IPS-18a (cell line): ENCODE measurements around the gene TBC1D10B.
A peak's percentile ranks its signal among the peaks of the same experiment; 100 is the strongest.

Experiments
- H3K27ac ChIP-seq: one replicate; pipeline ENCODE4 v1.5.1; 2013; ENCODE audit warnings: low read length
- H3K27me3 ChIP-seq: one replicate; pipeline ENCODE4 v1.6.1; 2013; ENCODE audit warnings: mild to moderate bottlenecking, low read length; ENCODE audit not compliant: control insufficient read depth, insufficient read depth
- H3K36me3 ChIP-seq: one replicate; pipeline ENCODE4 v1.6.1; 2013; ENCODE audit warnings: low read depth, low read length; ENCODE audit not compliant: control insufficient read depth
- H3K4me1 ChIP-seq: one replicate; pipeline ENCODE4 v1.6.1; 2013; ENCODE audit warnings: low read depth, low read length; ENCODE audit not compliant: control insufficient read depth
- H3K4me3 ChIP-seq: one replicate; pipeline ENCODE4 v1.5.1; 2013; ENCODE audit warnings: low read length
- H3K9ac ChIP-seq: one replicate; pipeline ENCODE4 v1.6.1; 2013; ENCODE audit warnings: mild to moderate bottlenecking, low read length, moderate library complexity
- H3K9me3 ChIP-seq: one replicate; pipeline ENCODE4 v1.6.1; 2013; ENCODE audit warnings: low read depth, low read length; ENCODE audit not compliant: control insufficient read depth

Gene TBC1D10B

GRCh38 chr16:30395155-30395991, 25.1 kb upstream of the TBC1D10B start, which contains the start of gene ZNF48:
Gene ZNF48 (plus strand): TSS chr16:30395420. CDS start chr16:30395795, 375 bp downstream.
- Histone ChIP-seq H3K27ac (peak within 1 kb of the TSS; percentile 99), H3K27me3 (no peaks in the 10 kb centered on the region), H3K4me1 (peaks cover 12% of the 10 kb centered on the region), H3K9me3 (no peaks in the 10 kb centered on the region), H3K4me3 (peak within 1 kb of the TSS; percentile 90), H3K36me3 (peaks cover 21% of the 10 kb centered on the region), H3K9ac (peak within 1 kb of the TSS; percentile 99)

GRCh38 chr16:30394592-30395154, 24.4 kb upstream of the TBC1D10B start:
- peaks cover 9% of the 10 kb centered on the region for H3K4me1 ChIP-seq
- peak overlapping the region; percentile 99 for H3K27ac ChIP-seq
- no peaks in the 10 kb centered on the region for H3K9me3 ChIP-seq
- no peaks in the 10 kb centered on the region for H3K27me3 ChIP-seq
- H3K4me3 ChIP-seq: peak overlapping the region; percentile 90
- H3K36me3 ChIP-seq: peaks cover 21% of the 10 kb centered on the region
- H3K9ac ChIP-seq: peak overlapping the region; percentile 99

- no peak overlapping the region for H3K9ac ChIP-seq
- no peaks in the 10 kb centered on the region for H3K4me1 ChIP-seq
Observed at GRCh38 chr16:30383521-30383920, 13.2 kb upstream of the TBC1D10B start.

GRCh38 chr16:30382111-30382881, 12.0 kb upstream of the TBC1D10B start, which contains the start of gene SEPTIN1:
Gene SEPTIN1 (minus strand): TSS chr16:30382561. CDS start chr16:30382542, 19 bp downstream.
- Histone ChIP-seq H3K36me3 (no peaks in the 10 kb centered on the region), H3K4me1 (peaks cover 2% of the 10 kb centered on the region), H3K27ac (no peak within 1 kb of the TSS), H3K9ac (no peak within 1 kb of the TSS), H3K4me3 (no peak within 1 kb of the TSS), H3K27me3 (no peaks in the 10 kb centered on the region), H3K9me3 (no peaks in the 10 kb centered on the region)

More at GRCh38 chr16:30383521-30383920, 13.2 kb upstream of the TBC1D10B start:
- Histone ChIP-seq H3K4me3 (no peak overlapping the region), H3K9me3 (no peaks in the 10 kb centered on the region), H3K27me3 (no peaks in the 10 kb centered on the region), H3K36me3 (no peaks in the 10 kb centered on the region), H3K27ac (no peak overlapping the region)

GRCh38 chr16:30381291-30382041, 11.2 kb upstream of the TBC1D10B start:
- Histone ChIP-seq H3K4me3 (no peak overlapping the region), H3K4me1 (peaks cover 4% of the 10 kb centered on the region), H3K9me3 (no peaks in the 10 kb centered on the region), H3K9ac (no peak overlapping the region), H3K36me3 (no peaks in the 10 kb centered on the region), H3K27me3 (no peaks in the 10 kb centered on the region), H3K27ac (no peak overlapping the region)

- Histone ChIP-seq H3K9ac (no peak overlapping the region), H3K27ac (no peak overlapping the region), H3K4me3 (no peak overlapping the region)
Observed at GRCh38 chr16:30380803-30381208, 10.5 kb upstream of the TBC1D10B start.

GRCh38 chr16:30380072-30380802, 9.9 kb upstream of the TBC1D10B start:
- Histone ChIP-seq H3K36me3 (no peaks in the 10 kb centered on the region), H3K27me3 (no peaks in the 10 kb centered on the region), H3K27ac (no peak overlapping the region), H3K4me3 (no peak overlapping the region), H3K9ac (no peak overlapping the region), H3K4me1 (peaks cover 7% of the 10 kb centered on the region), H3K9me3 (no peaks in the 10 kb centered on the region)

More at GRCh38 chr16:30380803-30381208, 10.5 kb upstream of the TBC1D10B start:
- Histone ChIP-seq H3K9me3 (no peaks in the 10 kb centered on the region), H3K36me3 (no peaks in the 10 kb centered on the region), H3K4me1 (peaks cover 4% of the 10 kb centered on the region), H3K27me3 (no peaks in the 10 kb centered on the region)

GRCh38 chr16:30379158-30379783, 9.0 kb upstream of the TBC1D10B start:
- Histone ChIP-seq H3K4me1 (peaks cover 7% of the 10 kb centered on the region), H3K4me3 (peak overlapping the region; percentile 96), H3K27ac (no peak overlapping the region), H3K9ac (peak overlapping the region; percentile 75), H3K9me3 (no peaks in the 10 kb centered on the region), H3K36me3 (no peaks in the 10 kb centered on the region), H3K27me3 (no peaks in the 10 kb centered on the region)

GRCh38 chr16:30378236-30379157, 8.2 kb upstream of the TBC1D10B start:
- Histone ChIP-seq H3K27me3 (no peaks in the 10 kb centered on the region), H3K4me3 (peak overlapping the region; percentile 96), H3K9ac (peak overlapping the region; percentile 83), H3K9me3 (no peaks in the 10 kb centered on the region), H3K4me1 (peaks cover 7% of the 10 kb centered on the region), H3K27ac (peak overlapping the region; percentile 94), H3K36me3 (no peaks in the 10 kb centered on the region)
